Stimulated activated CD8-positive, alpha-beta memory T cell treated with anti-CD3 and anti-CD28 coated beads, Interleukin-12 subunit alpha, Interleukin-12 subunit beta, amount 100 ng/mL, for 1 hour (primary cell): Measurements from ENCODE around the gene MPND.

Source experiments
- DNase-seq: peaks from one replicate; pipeline ENCODE4 v3.0.0-alpha.2; 2020; ENCODE audit warnings: low read depth

Gene MPND

GRCh38 chr19:4343370-4344307, at the start of gene MPND:
Gene MPND (plus strand): TSS chr19:4343562. CDS start chr19:4343594, 32 bp downstream.
- DNase-seq = peak; percentile 85

DNA sequence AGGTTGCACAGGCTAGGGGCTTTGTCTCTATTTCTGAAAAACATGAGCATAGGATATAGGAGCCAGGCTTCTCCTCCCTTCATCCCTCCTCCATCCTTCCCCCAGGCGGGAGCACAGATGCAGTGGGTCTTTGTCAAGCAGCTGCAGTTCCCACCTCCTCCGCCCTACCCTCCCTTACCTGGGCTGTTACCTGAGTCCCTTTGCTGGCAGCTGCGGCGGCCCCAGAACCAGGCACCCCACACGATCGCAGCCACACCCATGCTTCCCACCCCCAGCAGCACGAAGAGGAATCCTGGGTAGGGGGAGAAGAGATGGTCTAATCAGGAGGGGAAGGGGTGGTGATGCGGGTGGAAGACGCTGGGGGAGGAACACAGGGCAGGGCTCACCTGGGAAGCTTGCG, 49.0 kb upstream of the MPND start:
- no peak for DNase-seq

DNA sequence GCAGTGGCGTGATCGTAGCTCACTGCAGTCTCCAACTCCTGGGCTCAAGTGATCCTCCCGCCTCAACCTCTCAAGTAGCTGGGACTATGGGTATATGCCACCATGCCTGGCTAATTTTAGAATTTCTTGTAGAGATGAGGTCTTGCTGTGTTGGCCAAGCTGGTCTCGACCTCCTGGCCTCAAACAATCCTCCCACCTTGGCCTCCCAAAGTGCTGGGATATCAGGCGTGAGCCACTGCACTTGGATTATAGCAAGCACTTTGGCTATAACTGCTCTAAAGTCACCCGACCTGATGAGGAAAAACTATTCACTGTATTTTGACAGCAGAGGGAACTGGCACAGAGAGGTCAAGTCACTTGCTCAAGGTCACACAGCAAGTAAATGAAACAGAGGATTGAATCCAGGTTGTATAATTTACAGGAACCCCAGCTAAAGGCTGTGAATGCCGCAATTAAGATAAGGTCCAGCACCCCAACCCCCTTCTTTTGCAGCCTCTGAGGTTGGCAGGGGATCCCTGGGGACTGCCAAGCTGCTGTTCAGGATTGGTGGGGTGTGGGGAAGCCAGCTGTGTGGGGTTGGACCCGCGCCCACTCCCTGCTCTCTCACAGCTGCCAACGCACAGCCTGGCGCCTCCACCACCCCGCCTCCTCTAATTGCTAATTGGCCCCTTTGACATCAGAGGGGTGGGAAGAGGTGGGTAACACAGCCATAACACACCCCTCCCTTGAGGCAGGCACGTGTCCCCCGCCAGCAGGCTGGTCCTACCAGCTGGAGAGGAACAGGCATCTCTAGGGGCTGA, 47.2 kb upstream of the MPND start:
- DNase-seq = no peak

GRCh38 chr19:4297901-4298809, 45.2 kb upstream of the MPND start:
- no peak for DNase-seq

DNA sequence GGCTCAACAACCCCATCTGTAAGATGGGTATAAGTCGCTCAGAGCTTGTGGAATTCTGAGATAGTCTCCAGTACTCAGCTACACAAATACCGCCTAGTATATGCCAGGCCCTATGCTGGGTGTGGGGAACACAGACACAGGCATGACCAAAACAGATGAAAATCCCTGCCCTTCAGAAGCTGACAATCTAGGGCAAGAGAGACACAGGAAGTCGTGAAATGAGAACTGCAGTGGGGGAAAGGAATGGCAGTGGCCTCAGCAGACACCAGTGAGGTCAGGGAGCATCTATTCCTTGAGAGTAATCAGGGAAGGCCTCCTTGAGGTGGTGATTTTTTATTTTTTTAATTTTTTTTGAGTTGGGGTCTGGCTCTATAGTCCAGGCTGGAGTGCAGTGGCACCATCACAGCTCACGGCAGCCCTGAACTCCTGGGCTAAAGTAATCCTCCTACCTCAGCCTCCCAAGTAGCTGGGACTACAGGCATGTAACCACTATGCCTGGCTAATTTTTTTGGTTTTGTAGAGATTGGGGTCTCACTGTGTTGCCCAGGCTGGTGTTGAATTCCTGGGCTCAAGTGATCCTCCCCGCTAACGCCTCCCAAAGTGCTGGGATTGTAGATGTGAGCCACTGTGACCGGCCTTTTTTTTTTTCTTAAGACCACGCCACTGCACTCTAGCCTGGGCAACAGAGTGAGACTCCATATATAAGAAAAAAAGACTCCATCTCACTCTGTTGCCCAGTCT, 44.4 kb upstream of the MPND start:
- no peak for DNase-seq

- no peak for DNase-seq
Measured at GRCh38 chr19:4300589-4300988, 42.8 kb upstream of the MPND start.

DNA sequence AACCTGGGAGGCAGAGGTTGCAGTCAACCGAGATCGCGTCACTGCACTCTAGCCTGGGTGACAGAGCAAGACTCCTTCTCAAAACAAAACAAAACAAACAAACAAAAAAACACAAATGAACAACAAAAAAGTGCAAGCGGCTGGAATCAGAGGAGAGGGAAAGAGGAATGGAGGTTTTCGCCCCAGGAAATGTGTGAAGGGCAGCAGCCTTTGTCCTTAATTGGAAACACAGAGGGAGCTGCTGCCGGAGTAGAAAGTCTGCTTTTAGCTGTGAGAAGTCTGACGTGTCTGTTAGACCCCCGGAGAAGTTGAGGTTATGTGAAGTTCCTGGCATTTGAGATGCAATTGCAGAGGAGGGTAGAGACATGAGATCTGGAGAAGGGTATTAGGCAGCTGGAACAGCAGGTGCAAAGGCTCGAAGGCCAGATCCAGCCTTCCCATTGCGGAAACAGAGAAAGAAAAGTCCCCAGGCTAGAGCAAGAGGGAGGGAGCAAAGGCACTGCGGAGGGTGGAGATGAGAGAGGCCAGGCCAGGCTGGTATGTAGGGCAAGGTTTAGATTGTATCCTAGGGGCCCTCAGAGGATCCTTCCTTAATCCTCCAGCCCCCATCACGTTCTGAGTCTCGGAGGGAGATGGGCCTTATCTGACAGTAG, 41.6 kb upstream of the MPND start:
- no peak for DNase-seq

DNA sequence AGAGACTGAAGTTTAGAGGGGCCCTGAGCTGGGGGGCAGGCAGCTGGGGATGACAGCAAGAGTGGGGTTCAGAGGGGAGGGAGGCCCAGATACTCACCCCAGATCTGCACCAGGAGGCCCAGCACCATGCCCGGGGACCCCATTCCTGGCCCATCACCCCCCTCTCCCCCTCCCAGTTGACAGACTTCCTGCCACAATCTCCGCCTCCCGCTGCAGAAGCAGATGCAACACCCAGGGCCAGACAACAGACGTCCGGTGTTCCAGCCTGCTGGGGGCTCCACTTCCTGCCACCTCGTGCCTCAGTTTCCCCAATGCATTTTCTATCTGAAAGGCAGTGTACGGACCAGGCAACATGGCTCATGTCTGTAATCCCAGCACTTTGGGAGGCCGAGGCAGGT, 41.1 kb upstream of the MPND start, which contains the start of gene TMIGD2:
TSS of gene TMIGD2 (minus strand) at position 147 of the 398 bp plus-strand sequence. CDS start at position 143, 4 bp downstream.
- no peak for DNase-seq

- DNase-seq = no peak
Measured at GRCh38 chr19:4303819-4304537, 39.4 kb upstream of the MPND start.

DNA sequence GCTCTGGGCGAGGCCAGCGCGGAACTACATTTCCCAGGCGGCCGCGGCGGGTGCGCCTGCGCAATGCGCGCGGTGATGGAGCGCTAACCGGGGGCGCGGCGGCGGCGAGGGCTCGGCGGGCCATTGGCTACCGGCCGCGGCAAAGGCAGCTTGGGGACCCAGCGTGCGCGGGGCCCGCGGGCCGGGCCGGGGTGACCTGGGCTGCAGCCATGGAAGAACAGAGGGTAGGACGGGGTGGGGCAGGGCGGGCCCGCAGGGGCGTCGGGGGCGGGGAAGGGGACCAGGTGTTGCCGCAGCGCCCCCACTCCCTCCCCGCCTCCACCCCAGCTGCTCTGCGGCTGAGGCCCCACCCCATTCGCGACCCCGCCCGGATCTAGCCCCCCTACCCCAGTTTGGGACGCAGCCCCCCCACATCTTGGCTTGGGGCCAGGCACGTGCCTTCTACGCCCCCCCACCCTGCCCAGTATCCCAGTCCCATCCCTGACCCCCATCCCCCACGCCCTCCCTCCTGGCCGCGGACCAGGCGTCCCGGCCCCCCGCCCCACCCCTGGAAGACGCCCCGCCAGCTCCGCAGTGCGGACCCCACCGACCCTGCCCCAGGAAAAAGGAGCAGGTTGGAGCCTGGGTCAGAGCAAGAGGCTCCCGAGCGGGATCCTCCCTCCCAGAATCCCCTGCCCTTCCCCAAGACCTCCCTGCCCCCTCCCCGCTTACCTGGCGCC, 38.7 kb upstream of the MPND start, which contains the start of gene FSD1:
TSS of gene FSD1 (plus strand) at position 61 of the 719 bp plus-strand sequence. CDS start at position 210, 149 bp downstream.
- peak; percentile 43 for DNase-seq

DNA sequence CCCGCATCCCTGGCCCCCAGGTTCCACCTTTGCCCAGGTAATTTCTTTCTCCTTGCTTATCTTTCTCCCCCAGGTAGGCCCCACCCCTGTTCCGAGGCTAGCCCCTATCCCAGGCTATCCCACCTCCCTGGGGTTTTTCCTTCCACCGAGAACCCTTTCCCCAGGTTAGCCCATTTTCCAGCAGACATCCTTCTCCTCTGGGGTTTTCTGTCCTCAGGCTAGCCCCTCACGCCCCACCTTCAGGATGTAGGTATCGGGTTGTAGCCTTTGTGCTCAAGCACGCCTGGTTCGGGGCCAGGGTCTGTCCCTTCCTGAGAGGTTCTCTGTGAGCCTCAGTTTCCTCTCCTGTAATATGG, 38.1 kb upstream of the MPND start:
- DNase-seq = no peak

DNA sequence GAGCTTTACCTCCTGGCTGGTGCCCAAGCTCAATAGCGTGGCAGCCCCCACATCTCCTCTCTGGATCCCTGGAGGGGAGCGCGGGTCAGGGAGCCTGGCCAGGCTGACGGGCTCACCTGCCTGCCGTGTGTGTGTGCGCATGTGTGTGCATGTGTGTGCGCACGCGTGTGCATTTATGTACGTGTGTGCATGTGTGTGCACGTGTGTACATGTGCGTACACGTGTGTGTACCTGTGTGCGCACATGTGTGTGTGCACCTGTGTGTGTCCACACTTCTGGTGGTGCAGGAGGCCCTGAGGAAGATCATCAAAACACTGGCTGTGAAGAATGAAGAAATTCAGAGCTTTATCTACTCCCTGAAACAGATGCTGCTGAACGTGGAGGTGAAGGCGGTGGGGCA, 37.7 kb upstream of the MPND start:
- DNase-seq = no peak

- DNase-seq = no peak
Measured at GRCh38 chr19:4310247-4311121, 32.9 kb upstream of the MPND start.

- no peak for DNase-seq
Measured at GRCh38 chr19:4313847-4314490, 29.4 kb upstream of the MPND start.

- no peak for DNase-seq
Measured at GRCh38 chr19:4316956-4317355, 26.4 kb upstream of the MPND start.

- DNase-seq = no peak
Measured at GRCh38 chr19:4318460-4318859, 24.9 kb upstream of the MPND start.

- DNase-seq = no peak
Measured at GRCh38 chr19:4319067-4319718, 24.2 kb upstream of the MPND start.
